Suprapubic skin (tissue), 3 donors: ENCODE data around the gene DGCR2.

Experiments
- CTCF ChIP-seq, 2 donors: fragments of 200-600 bp in 1 of 2; fragments of 450-650 bp in 1 of 2; sonication (generic) in 1 of 2; IDR thresholded peaks; one replicate each; pipeline ENCODE4 v1.5.1; 2016 to 2019; ENCODE audit warnings: antibody characterized with exemption in 2 of 2, mild to moderate bottlenecking in 1 of 2, moderate library complexity in 1 of 2
- EP300 ChIP-seq: sonication (generic); formaldehyde crosslinking; IDR thresholded peaks from one replicate; pipeline ENCODE4 v1.6.1; 2017; ENCODE audit warnings: antibody characterized with exemption
- POLR2A ChIP-seq, 2 donors: fragments of 450-650 bp; IDR thresholded peaks; one replicate each; pipeline ENCODE4 v1.6.1; 2017; ENCODE audit warnings: antibody characterized with exemption in 2 of 2, mild to moderate bottlenecking in 2 of 2, moderate library complexity in 2 of 2

- TF ChIP-seq EP300 (no peak), CTCF (IDR thresholded peaks at IDR 0.05) (no peak), POLR2A (IDR thresholded peaks at IDR 0.05) (no peak)
Observed at GRCh38 chr22:19065929-19066328, 56.3 kb downstream of the DGCR2 start.
